IMR-90 (cell line): Measurements from ENCODE around the gene SUGT1. TPM values are rescaled to one million over a fixed set of nuclear protein-coding genes. Genes with fewer than 3 reads are reported as not detected.

Experiments used
- ATAC-seq: fragments of 200-7000 bp; cut with Tn5 transposase; 2 replicates; pipeline ENCODE4 v1.9.1; 2020; ENCODE audit warnings: low read depth, mild to moderate bottlenecking, moderate library complexity
- BruUV-seq: library from RNA; stranded (reverse); fragments of 400-500 nt; replicated peaks from 2 replicates; lab custom pipeline; 2021; lab: Mats Ljungman, UMichigan
- CTCF ChIA-PET: fragments of 300-600 bp; formaldehyde crosslinking; extraction: SDS; loops from one replicate; lab custom pipeline; 2021; ENCODE audit warnings: antibody characterized with exemption; lab: Yijun Ruan, JAX
- POLR2A ChIA-PET: fragments of 300-600 bp; sonication (Branson Sonifier 250); formaldehyde crosslinking; loops from one replicate; lab custom pipeline; 2022; ENCODE audit warnings: antibody characterized with exemption; ENCODE audit not compliant: unreplicated experiment; lab: Charles Lee
- DNase-seq: peaks from one replicate; pipeline ENCODE4 v3.0.0; 2013
- H2AFZ ChIP-seq: replicated peaks from 2 replicates; pipeline ENCODE3; 2013; ENCODE audit warnings: low read length, mild to moderate bottlenecking; ENCODE audit not compliant: poor library complexity
- H2AK5ac ChIP-seq: 2 replicates; pipeline ENCODE4 v1.6.1; 2013; ENCODE audit warnings: low read depth, low read length, inconsistent platforms
- H2AK9ac ChIP-seq: replicated peaks from 2 replicates; pipeline ENCODE3; 2013; ENCODE audit warnings: mild to moderate bottlenecking, low read depth, low read length, moderate library complexity; ENCODE audit not compliant: poor library complexity
- H2BK120ac ChIP-seq: 2 replicates; pipeline ENCODE4 v1.6.1; 2013; ENCODE audit warnings: low read depth, low read length, inconsistent platforms
- H2BK15ac ChIP-seq: 3 replicates; pipeline ENCODE4 v1.6.1; 2013; ENCODE audit warnings: low read depth, low read length, inconsistent platforms
- H2BK20ac ChIP-seq: 2 replicates; pipeline ENCODE4 v1.6.1; 2013; ENCODE audit warnings: low read depth, mild to moderate bottlenecking, inconsistent platforms, low read length, moderate library complexity
- H2BK5ac ChIP-seq: 2 replicates; pipeline ENCODE4 v1.6.1; 2013; ENCODE audit warnings: mild to moderate bottlenecking, low read depth, low read length, inconsistent platforms; ENCODE audit not compliant: poor library complexity, severe bottlenecking
- H3K14ac ChIP-seq: replicated peaks from 2 replicates; pipeline ENCODE4 v1.6.1; 2013; ENCODE audit warnings: low read depth, low read length, inconsistent platforms
- H3K18ac ChIP-seq: 2 replicates; pipeline ENCODE4 v1.6.1; 2013; ENCODE audit warnings: low read depth, low read length, control low read depth
- H3K23ac ChIP-seq: 2 replicates; pipeline ENCODE4 v1.6.1; 2013; ENCODE audit warnings: low read depth, low read length, inconsistent platforms
- H3K27ac ChIP-seq: 2 replicates; pipeline ENCODE4 v1.5.1; 2013; ENCODE audit warnings: mild to moderate bottlenecking, control low read depth, low read length; ENCODE audit not compliant: insufficient read depth
- H3K27me3 ChIP-seq: 2 replicates; pipeline ENCODE4 v1.6.1; 2013; ENCODE audit warnings: low read length; ENCODE audit not compliant: control insufficient read depth, insufficient read depth
- H3K36me3 ChIP-seq: 2 replicates; pipeline ENCODE4 v1.6.1; 2013; ENCODE audit warnings: low read length, mixed read lengths; ENCODE audit not compliant: control insufficient read depth, insufficient read depth
- H3K4ac ChIP-seq: 2 replicates; pipeline ENCODE4 v1.6.1; 2013; ENCODE audit warnings: low read depth, low read length, inconsistent platforms
- H3K4me1 ChIP-seq: 2 replicates; pipeline ENCODE4 v1.6.1; 2013; ENCODE audit warnings: low read length, mixed read lengths; ENCODE audit not compliant: control insufficient read depth, insufficient read depth
- H3K4me2 ChIP-seq: 2 replicates; pipeline ENCODE4 v1.6.1; 2013; ENCODE audit warnings: low read depth, mild to moderate bottlenecking, control low read depth, low read length, moderate library complexity
- H3K4me3 ChIP-seq: 2 replicates; pipeline ENCODE4 v1.5.1; 2013; ENCODE audit warnings: low read depth, mild to moderate bottlenecking, control low read depth, low read length, moderate library complexity; ENCODE audit not compliant: insufficient read depth
- H3K56ac ChIP-seq: 2 replicates; pipeline ENCODE4 v1.6.1; 2013; ENCODE audit warnings: low read length, inconsistent platforms; ENCODE audit not compliant: insufficient read depth; ENCODE audit errors: extremely low read depth
- H3K79me1 ChIP-seq, 2 experiments: 2 replicates each; pipeline ENCODE4 v1.6.1; 2013; ENCODE audit warnings: low read length in 2 of 2, inconsistent platforms in 1 of 2, low read depth in 1 of 2
- H3K9ac ChIP-seq: 2 replicates; pipeline ENCODE4 v1.6.1; 2013; ENCODE audit warnings: low read depth, low read length, control low read depth
- H3K9me1 ChIP-seq: 2 replicates; pipeline ENCODE4 v1.6.1; 2013; ENCODE audit warnings: low read length, inconsistent platforms; ENCODE audit not compliant: insufficient read depth
- H3K9me3 ChIP-seq: 2 replicates; pipeline ENCODE4 v1.6.1; 2013; ENCODE audit warnings: low read length; ENCODE audit not compliant: control insufficient read depth, insufficient read depth
- H4K20me1 ChIP-seq: 2 replicates; pipeline ENCODE4 v1.6.1; 2013; ENCODE audit warnings: low read length, inconsistent platforms; ENCODE audit not compliant: insufficient read depth
- H4K5ac ChIP-seq: 2 replicates; pipeline ENCODE4 v1.6.1; 2013; ENCODE audit warnings: mild to moderate bottlenecking, low read depth, low read length, control low read depth
- H4K8ac ChIP-seq, 2 experiments: 2 replicates each; pipeline ENCODE4 v1.6.1; 2013; ENCODE audit warnings: low read depth in 2 of 2, low read length in 2 of 2, control low read depth in 1 of 2, inconsistent platforms in 1 of 2
- H4K91ac ChIP-seq: 2 replicates; pipeline ENCODE4 v1.6.1; 2013; ENCODE audit warnings: low read depth, low read length, inconsistent platforms; ENCODE audit not compliant: insufficient read depth
- MAZ ChIP-seq: IDR thresholded peaks from 2 replicates; pipeline ENCODE4 v1.6.1; 2012; ENCODE audit warnings: low read depth, mild to moderate bottlenecking, low read length, improper control_type of control experiment, moderate library complexity, borderline replicate concordance
- RCOR1 ChIP-seq: IDR thresholded peaks from 2 replicates; pipeline ENCODE4 v1.6.1; 2012; ENCODE audit warnings: mild to moderate bottlenecking, low read length, improper control_type of control experiment; ENCODE audit not compliant: insufficient replicate concordance
- WGBS, 2 experiments: methylation state at CpG; one replicate each; pipeline versions ENCODE4 v1.1.5 to v1.1.7; 2013; ENCODE audit warnings: missing lambda C conversion rate in 2 of 2; ENCODE audit not compliant: insufficient read length in 1 of 2; ENCODE audit errors: extremely low coverage in 2 of 2; 5-methylcytosine and 5-hydroxymethylcytosine counted together
- dilution Hi-C: fragments of 300-500 bp; cut with HindIII; formaldehyde crosslinking; loops from one replicate; pipeline ENCODE4 v1.14.3; 2018; ENCODE audit warnings: low sequenced_read_pairs; ENCODE audit not compliant: unreplicated experiment
- in situ Hi-C: fragments of 300-500 bp; cut with MboI; formaldehyde crosslinking; loops from 3 replicates; pipeline ENCODE4 v1.14.3; 2019; ENCODE audit warnings: low sequenced_read_pairs, inconsistent platforms, mixed read lengths
- intact Hi-C: fragments of 100-400 bp; cut with micrococcal nuclease; formaldehyde crosslinking; loops from 2 replicates; pipeline ENCODE4 v1.10.0; 2022
- polyA plus RNA-seq, 3 experiments: library from polyadenylated mRNA; depleted of rRNA; stranded (reverse); fragments of >200 nt; gene quantifications; 2 replicates each; pipeline ENCODE4 v1.2.3, GENCODE V29; 2012; ENCODE audit warnings: low replicate concordance in 1 of 3
- total RNA-seq: library from RNA; depleted of rRNA; stranded (reverse); fragments of >200 nt; gene quantifications from 2 replicates; pipeline ENCODE4 v1.2.3, GENCODE V29; 2012
- TF ChIP-seq, protein P1 (sequence below): conservative IDR thresholded peaks from 2 replicates; pipeline ENCODE4 v1.5.1; 2012; ENCODE audit warnings: mild to moderate bottlenecking, low read depth, low read length, improper control_type of control experiment

SUGT1 gene
- total and polyA plus RNA-seq, 2 of the 4 experiments (the other 2 are of a cell fraction): 21.5 to 24.6 TPM

DNA sequence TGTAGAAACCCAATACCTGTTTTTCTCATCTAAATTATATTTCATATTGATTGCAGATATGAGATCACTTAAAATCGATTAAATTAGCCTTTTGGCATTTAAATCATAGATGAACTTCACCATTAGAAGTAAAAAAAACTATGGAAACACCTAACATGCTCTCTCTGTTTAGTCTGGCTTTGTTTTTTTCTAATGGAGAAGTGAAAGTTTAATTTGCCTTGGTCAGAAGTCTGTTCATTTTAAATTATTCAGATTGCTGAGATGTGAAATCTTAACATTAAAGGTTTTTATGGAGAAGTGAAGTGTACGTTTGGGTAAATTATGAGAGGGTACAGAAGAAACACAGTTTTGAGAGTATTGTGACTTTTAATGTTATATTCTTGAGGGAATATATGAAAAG, 6.7 kb downstream of the SUGT1 start:
- H3K23ac ChIP-seq: no peak overlapping the region
- ChIA-PET POLR2A (no interaction called here), CTCF (no interaction called here)
- peaks cover 5% of the 10 kb centered on the region; the same call in 1 of the 2 replicates for H4K20me1 ChIP-seq
- H2BK20ac ChIP-seq: no peak overlapping the region
- H3K4me3 ChIP-seq: no peak overlapping the region
- 100% methylated on average over 1 of the region's 2 CpGs; no CpG with 5 or more reads in 1 of the 2 experiments for WGBS, 2 experiments
- peaks cover 22% of the 10 kb centered on the region for H3K36me3 ChIP-seq
- intact Hi-C loops (loop anchor here (10.0 kb wide), 1 partner anchor 85 kb away; no protein-coding TSS in a partner anchor), in situ Hi-C loops (loop anchor here (10.0 kb wide), 1 partner anchor 205 kb away; the partner anchor contains the start of genes CKAP2 and VPS36), dilution Hi-C loops (no loop called here)
- no peak overlapping the region for H3K56ac ChIP-seq
- BruUV-seq: no TSS peak
- H2AK5ac ChIP-seq: no peak overlapping the region
- no peaks in the 10 kb centered on the region for H3K9me1 ChIP-seq
- no peak overlapping the region for H3K27ac ChIP-seq
- no peak overlapping the region for H3K4ac ChIP-seq
- no peak overlapping the region for H2AK9ac ChIP-seq
- H3K9me3 ChIP-seq: no peaks in the 10 kb centered on the region
- ATAC-seq: no peak
- H3K18ac ChIP-seq: no peak overlapping the region
- H3K14ac ChIP-seq: no peak overlapping the region
- no peak overlapping the region for H4K8ac ChIP-seq
- H2BK15ac ChIP-seq: no peak overlapping the region
- H4K5ac ChIP-seq: no peak overlapping the region
- no peak overlapping the region for H2BK120ac ChIP-seq
- H4K91ac ChIP-seq: no peak overlapping the region
- no peak for DNase-seq
- H3K27me3 ChIP-seq: no peaks in the 10 kb centered on the region
- H3K79me1 ChIP-seq: peaks cover 4 to 20% of the 10 kb centered on the region in 2 experiments; a peak in 3 of 4 replicates
- H3K9ac ChIP-seq: no peak overlapping the region
- H2BK5ac ChIP-seq: no peak overlapping the region
- no peak for TF ChIP-seq RCOR1
- TF ChIP-seq MAZ: no peak
- TF ChIP-seq, protein P1, sequence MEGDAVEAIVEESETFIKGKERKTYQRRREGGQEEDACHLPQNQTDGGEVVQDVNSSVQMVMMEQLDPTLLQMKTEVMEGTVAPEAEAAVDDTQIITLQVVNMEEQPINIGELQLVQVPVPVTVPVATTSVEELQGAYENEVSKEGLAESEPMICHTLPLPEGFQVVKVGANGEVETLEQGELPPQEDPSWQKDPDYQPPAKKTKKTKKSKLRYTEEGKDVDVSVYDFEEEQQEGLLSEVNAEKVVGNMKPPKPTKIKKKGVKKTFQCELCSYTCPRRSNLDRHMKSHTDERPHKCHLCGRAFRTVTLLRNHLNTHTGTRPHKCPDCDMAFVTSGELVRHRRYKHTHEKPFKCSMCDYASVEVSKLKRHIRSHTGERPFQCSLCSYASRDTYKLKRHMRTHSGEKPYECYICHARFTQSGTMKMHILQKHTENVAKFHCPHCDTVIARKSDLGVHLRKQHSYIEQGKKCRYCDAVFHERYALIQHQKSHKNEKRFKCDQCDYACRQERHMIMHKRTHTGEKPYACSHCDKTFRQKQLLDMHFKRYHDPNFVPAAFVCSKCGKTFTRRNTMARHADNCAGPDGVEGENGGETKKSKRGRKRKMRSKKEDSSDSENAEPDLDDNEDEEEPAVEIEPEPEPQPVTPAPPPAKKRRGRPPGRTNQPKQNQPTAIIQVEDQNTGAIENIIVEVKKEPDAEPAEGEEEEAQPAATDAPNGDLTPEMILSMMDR: no peak
- no peaks in the 10 kb centered on the region for H3K4me1 ChIP-seq
- no peak overlapping the region for H3K4me2 ChIP-seq
- no peak overlapping the region for H2AFZ ChIP-seq
